GM19372 (cell line): ENCODE results near the gene ACSL6.

Experiments used
- ATAC-seq: cut with Tn5 transposase; IDR thresholded peaks from one replicate; pipeline ENCODE4 v1.9.1; 2021; ENCODE audit warnings: mild to moderate bottlenecking, low read depth, moderate library complexity; ENCODE audit not compliant: unreplicated experiment

The ACSL6 gene, protein sequence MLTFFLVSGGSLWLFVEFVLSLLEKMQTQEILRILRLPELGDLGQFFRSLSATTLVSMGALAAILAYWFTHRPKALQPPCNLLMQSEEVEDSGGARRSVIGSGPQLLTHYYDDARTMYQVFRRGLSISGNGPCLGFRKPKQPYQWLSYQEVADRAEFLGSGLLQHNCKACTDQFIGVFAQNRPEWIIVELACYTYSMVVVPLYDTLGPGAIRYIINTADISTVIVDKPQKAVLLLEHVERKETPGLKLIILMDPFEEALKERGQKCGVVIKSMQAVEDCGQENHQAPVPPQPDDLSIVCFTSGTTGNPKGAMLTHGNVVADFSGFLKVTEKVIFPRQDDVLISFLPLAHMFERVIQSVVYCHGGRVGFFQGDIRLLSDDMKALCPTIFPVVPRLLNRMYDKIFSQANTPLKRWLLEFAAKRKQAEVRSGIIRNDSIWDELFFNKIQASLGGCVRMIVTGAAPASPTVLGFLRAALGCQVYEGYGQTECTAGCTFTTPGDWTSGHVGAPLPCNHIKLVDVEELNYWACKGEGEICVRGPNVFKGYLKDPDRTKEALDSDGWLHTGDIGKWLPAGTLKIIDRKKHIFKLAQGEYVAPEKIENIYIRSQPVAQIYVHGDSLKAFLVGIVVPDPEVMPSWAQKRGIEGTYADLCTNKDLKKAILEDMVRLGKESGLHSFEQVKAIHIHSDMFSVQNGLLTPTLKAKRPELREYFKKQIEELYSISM

DNA sequence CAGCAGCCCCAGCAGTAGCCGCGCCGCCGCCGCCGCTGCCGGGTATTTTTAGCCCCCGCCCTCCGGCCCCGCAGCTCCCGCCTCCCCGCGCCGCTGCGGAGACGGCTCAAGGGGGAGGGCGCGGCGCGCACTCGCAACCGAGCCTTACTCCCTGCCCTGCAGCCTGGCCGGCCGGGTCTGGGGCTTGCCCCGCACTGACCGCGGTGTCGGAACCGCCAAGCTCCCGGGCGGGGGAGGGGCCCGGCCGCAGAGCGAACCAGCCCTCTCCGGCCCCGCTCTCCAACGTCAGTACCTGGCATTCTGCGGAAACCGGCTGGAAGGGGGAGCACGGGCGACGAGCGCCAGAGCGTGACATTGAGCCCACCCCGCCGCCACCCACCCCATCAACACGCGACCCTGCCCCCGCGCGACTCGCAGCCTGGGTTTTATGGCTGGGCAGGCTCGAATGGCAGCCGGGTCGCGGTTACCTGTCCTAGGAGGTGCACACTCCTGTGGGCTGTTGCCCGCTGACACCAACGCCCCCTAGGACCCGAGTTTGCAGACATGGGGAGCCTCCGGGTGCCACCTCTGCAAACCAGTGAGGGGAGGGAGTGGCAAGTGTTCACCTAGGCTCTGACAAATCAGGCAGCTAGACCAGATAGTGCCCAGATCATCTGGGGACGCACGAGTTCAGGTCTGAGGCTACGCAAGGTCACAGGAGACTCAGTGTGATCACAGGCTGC lies at the start of gene ACSL6:
Gene ACSL6, minus strand, starts transcription at position 37 of the 722 bp plus-strand sequence. CDS start 105 bp downstream, outside the sequence.
- ATAC-seq = no peak

DNA sequence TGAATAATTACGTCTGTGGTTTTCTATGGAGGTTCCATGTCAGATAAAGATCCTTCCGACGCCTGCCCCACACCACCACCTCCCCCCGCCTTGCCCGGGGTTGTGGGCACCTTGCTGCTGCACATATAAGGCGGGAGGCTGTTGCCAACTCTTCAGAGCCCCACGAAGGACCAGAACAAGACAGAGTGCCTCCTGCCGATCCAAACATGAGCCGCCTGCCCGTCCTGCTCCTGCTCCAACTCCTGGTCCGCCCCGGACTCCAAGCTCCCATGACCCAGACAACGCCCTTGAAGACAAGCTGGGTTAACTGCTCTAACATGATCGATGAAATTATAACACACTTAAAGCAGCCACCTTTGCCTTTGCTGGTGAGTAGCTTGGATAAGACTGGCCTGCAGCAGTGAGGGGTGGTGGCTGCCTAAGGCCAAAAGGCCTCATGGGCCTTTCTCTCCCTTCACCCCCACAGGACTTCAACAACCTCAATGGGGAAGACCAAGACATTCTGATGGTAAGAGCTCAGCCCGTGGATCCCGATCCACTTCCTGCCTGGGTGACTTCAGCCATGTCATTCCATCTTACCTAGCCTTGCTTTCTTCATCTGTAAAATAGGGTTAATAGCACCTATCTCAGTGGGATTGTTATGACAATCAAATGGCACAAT lies 49.2 kb upstream of the ACSL6 start, which contains the start of gene IL3:
Gene IL3, plus strand, starts transcription at position 155 of the 661 bp plus-strand sequence. Its CDS starts 52 bp downstream, at position 207.
- ATAC-seq = no peak

DNA sequence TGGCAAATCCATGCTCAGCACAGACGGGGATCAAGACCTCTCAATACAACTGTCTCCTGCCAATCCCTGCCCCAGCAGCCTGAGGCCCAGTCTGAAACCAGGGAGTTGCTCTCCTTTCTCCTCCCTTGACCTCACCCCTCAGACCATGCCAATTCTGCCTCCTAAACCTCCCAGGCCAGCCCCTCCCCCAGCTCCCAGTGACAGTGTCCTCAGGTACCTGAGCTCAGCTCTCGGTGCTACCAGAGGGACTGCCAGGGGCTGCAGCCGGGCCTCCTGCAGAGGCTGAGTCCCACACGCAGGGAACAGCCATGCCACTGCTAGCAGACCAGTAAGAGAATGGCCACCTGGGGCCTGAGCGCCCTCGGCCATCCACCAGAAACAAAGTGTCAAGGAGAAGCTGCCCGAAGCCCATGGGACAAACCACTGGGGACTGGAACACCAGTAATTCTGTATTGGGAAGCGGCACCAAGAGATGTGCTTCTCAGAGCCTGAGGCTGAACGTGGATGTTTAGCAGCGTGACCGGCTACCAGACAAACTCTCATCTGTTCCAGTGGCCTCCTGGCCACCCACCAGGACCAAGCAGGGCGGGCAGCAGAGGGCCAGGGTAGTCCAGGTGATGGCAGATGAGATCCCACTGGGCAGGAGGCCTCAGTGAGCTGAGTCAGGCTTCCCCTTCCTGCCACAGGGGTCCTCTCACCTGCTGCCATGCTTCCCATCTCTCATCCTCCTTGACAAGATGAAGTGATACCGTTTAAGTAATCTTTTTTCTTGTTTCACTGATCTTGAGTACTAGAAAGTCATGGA lies 48.4 kb upstream of the ACSL6 start:
- no peak for ATAC-seq

DNA sequence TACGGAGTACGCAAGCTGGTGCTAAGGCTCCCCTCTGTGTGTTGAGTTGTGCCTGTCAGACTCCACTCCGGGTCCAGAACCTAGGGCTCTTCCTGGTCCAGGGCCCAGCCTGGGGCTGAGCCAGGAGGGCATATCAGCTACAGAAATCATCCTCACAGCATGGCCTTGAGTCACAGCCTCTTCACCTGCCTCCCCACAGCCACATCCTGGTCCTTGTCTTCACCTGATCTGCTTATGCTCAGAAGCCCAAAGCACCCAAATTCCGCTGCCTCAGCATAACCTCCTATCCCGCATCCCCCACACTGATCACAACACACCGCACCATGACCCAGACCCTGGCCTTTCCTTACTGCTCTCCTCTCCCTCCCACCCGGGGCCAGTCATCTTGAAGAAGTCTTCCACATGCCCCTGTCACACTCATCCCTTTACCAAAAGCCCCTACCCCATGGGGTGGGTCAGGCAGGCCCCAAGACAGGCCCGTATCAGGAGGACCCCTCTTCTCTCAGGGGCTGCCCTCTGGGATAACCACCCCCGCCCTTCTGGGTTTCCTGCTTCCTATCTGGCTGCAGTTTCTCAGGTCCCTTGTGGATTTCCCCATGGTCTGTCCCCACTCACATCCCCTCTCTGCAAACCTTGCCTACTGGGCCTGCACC lies 47.7 kb upstream of the ACSL6 start:
- ATAC-seq = no peak

DNA sequence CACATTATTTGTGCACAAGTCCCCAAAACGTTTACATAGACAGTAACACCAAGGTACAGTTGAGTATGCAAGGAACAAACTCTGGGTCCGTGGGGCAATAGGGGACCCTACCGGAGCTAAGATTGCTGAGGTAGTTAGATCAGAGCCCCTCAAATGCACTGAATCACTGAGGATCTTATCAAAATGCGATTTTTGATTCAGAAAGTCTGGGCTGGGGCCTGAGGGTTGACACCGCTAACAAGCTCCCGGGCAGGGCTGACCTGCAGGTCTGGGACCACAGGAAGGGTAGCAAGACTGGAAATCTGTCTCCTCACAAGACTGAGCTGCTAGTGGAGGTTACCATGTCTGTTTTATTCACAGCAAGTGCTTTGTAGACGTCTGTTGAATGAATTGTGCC lies 47.2 kb upstream of the ACSL6 start:
- no peak for ATAC-seq

DNA sequence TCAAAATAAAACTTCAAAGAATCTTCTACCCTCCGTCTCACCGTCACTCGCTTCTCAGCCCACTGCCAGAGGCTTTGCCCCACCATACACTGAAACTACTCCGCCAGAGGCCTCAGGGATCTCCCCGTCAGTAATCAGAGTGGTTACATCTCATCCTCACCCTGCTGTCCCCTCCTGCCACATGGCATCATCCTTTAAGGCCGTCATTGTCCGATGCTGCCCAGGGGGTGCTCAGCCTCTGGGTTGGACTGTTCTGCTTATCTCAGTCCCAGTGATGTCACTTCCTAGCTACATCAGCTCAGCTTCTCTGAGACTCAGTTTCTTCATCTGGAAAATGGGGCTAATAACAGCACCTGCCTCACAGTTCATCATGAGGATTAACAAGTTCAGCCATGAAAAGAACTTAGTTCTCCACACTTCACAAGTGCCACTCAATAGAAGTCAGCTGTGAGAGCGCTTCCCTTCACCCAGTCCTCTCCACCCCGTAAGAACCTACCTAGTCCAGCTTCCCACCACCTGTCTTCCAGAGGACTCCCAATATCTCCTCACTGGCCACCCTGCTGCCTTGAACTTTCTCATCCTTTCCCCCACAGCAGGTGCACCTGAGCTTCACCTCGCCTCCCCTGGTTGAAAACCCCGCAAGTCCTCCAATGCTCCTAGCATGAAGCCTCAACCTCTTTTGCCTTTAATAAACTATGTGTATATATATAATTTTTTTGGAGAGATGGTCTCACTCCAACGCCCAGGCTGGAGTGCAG lies 46.2 kb upstream of the ACSL6 start:
- no peak for ATAC-seq

DNA sequence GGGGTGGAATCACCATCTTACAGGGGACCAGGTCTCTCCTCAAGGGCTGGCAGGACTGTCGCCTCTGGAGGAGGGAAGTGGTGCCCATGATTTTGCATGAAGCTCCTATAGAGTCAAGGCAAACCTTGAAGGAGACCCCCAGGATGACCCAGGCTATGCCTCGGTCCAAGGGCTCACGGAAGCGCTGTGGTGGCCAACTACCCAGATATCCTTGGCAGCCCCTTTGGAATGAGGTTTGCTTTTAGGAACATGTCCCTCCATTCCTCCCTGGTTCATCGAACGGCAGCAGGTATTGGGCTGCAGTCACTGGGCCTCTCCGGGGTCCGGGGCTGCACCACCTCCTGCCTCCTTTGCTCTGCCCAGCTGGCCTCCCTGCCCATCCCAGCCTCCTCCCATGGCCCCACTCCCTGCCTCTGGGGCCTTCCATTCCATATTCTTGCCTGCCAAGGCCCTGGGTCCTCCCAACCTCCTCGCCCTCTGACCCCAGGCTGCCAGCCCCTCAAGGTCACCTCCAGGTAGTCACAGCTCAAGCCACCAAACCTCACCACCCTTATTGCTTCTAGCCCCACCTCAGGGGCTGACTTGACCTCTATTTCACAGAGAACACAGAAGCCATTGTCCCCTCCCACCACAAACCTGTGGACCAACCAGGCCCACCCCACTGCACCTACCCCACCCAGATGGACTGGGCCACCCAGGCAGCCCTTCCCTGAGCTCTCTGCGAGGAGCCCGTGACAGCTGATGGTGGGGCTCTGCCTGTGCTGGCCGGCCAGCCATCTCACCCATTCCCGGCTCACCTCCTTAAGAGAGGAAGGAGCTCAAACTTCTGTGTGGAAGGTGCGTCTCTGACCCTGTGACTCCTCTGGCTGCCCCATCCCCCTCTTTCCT lies 45.4 kb upstream of the ACSL6 start:
- ATAC-seq = no peak

DNA sequence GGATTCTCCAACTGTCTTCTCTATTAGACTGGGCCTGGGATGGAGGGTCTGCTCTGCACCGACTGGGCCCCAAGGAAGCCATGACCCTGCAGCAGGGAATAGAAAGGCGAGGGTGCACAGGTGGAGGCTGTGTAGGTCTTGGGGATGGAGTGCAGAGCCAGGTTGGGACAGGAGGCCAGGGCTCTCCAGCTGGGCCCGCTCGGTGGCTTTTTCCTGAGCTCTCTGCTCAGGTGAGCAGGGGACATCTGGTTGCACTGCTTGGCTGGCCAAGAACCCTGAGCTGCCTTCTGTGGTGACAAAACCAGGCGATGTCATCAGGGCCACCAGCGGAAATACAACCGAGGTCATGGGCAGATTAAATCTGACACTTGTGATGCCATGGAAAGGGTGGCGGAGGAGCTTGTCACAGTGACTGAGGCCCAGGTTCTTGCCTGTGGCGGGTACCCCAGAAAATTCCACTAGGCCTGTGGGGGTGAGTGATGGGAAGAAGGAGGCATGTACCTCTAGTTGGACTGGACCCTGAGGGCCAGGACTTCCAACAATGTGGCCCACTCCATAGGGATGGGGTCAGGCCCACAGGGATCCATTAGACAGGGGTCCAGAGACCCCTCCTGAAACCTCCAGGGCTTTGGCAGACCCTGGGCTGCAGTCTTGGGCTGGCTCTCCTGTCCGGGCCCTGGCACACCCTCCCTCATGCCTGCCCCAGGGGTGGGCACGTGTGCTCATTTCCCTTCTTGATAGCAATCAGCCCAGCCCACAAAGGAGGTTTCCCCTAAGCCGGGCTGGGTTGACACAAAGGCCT lies 44.6 kb upstream of the ACSL6 start:
- ATAC-seq = no peak

DNA sequence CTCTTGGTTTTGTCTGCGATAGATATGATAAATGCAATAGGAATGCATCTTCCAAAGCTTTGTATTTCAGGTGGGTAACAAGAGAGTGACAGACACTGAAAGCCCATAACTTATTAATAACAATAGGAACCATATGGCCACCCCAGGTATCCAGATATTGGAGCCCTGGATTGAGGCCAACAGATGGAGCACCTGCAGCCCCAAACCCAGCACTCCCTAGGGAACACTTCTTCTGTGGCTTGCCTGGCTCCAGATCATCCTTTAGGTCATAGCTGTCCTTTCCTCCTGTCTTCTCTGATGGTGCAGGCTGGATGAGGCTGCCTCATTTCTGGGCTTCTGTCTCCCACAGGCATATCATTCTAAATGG lies 44.0 kb upstream of the ACSL6 start:
- ATAC-seq = no peak

DNA sequence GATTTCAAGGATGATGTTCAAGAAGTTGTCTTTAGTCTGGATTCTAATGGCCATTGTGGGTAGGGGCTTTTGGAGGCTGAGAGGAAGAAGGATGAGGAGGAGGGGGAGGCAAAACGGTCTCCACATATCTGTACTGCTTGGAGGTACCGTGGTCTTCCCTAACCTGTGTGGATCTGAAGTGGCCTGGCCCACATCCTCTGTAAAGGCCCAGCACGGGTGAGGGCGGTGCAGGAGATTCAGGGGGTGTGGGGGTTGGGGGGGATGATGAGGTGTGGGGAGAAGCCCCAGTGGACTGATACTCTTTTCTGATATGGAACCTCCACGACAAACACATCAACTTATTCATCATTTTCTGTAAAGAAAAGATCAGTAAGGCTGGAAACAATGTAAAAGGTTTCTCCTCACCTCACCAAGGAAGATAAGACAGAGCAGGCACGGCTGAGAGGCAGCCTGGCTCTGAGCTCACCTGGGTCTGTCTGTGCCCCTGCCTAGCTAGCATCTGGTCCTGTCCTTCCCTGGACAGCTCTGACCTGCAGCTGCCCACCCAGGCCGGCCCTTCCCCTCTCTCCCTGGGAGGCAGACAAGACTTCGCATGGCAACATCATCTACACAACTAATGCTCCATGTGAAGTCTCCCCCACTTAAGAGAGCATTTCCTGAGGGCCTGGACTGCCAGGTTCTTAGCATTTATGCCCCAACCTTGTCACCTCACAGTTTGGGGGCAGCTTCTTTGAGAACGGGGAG lies 43.4 kb upstream of the ACSL6 start:
- ATAC-seq = no peak

DNA sequence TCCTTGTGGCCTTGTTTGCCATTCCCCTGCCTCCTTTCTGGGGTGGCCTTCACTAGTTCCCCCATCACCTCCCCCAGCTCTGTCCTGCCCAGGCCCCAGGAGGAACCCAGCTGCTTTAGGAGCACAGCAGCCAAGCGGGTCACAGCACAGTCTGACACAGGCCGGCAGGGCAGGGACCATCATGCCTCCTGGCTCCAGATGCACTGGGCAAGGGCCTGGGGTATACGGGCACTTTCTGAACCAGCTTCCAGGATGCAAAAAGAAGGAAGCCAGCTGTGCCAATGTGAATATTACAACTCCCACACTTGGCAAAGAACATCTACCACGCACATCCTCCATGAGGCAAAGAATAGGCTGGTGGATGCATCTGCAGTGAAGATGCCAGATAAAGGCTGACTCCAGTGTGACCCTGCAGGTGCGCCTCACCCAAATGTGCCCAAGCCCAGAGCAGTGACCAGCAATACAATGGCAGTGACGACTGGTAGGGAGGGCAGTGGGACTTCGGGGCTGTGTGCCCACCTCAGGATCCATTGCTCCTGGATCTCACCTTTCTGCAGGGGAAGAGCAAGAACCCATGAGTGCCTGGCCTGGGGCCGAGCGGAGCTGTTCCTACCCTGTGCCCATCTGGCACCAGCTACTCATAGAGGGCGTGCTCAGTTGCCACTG lies 42.7 kb upstream of the ACSL6 start:
- ATAC-seq = no peak

DNA sequence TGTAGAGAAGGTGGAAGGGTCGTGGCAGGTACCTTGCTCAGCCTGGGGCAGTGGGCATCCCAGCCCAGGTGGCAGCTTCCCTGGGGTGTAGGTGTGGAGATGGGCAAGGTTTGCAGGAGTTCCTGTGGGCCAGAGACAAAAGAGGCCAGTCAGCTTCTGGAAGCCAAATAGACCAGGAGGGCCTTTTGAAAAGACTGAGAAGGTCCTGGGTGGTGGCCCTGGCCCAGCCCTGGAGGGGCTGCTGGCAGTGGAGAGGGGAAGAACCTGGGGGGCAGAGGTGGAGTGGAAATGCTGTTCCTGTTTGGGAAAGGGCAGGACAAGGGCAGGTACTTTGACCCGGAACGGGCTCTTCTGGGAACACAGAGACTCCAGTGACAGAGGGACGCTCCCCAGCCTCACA lies 42.0 kb upstream of the ACSL6 start:
- no peak for ATAC-seq

DNA sequence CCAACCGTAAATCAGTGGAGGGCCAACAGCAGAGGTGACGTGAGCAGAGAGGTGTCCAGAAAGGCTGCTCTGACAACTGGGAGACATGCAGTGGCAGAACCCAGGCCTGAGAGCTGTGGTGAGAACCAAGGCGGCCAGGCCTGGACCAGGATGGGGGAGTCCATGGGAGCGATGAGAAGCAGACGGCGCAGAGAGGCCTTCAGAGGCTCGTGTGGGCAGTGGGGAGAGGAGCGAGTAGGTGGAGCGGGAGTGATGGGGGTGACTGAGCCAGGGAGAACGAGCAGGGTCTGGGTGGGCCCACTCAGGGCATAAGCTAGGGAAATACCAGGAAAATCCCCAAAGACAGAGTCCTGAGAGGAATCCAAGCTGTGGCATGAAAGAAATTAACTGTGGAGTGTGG lies 41.1 kb upstream of the ACSL6 start:
- no peak for ATAC-seq

DNA sequence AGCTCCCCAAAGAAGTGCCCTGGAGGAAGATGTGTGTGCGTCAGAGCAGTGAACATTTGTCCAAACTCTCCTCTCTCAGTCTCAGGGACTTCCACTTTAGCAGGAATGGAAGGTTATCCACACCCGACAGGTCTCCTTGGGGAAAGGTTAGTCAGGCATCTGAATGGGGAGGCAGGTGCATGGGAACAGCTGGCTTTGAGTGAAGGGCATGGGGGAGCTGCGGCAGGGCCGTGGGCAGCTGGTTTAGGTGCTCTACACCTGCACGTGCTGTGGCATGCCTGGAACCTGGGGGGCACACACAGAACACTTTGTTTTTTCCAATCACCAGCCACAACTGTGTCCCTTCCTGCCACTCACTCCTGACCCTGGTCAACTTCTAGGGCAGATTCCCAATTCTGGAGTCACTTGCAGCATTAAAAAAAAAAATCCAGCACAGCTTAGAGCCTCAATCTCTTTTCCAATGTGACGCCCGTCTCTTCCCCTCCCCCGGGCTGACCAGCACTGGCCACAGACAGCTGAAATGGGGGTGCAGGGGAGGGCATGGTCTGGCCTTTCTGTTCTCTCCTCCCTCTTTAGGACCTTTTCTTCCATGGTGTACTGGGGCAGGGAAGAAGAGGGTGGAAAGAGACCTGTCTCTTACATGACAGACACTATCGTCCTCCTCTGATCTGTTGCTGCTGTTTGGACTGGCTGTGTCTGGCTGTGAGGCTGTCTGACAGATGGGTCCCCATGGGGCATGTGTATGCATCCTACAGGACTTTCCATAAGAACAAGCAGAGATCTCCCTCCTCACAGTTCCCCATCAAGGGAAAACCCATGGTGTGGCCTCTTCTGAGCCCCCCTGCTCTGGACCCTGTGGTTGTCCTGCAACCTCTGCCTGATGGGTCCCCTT lies 39.4 kb upstream of the ACSL6 start:
- ATAC-seq = no peak

DNA sequence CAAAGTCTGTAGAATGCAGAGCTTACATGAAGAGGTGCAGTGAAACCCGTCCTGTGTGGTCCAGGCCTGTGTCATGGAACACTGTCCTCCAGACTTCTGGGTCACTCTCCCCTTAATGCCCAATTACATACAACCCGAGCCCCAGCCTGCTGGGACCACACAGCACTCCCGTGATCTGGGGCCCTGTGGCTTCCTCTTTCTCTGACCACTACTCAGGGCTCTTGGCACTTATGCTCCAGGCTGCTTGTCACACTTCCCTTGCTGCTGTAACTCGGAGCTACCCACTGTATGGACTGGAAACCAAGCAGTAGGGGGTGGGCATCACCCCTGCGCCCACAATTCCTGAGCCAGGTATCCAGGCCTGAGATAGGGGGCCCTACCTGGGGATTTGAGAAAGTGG lies 38.7 kb upstream of the ACSL6 start:
- ATAC-seq = no peak
